Measurements from ENCODE around the gene HTR2A. TPM values are rescaled to one million over a fixed set of nuclear protein-coding genes. Genes with fewer than 3 reads are reported as not detected.

The HTR2A gene
- total RNA-seq, 1 donor from 2014 or later: not detected

DNA sequence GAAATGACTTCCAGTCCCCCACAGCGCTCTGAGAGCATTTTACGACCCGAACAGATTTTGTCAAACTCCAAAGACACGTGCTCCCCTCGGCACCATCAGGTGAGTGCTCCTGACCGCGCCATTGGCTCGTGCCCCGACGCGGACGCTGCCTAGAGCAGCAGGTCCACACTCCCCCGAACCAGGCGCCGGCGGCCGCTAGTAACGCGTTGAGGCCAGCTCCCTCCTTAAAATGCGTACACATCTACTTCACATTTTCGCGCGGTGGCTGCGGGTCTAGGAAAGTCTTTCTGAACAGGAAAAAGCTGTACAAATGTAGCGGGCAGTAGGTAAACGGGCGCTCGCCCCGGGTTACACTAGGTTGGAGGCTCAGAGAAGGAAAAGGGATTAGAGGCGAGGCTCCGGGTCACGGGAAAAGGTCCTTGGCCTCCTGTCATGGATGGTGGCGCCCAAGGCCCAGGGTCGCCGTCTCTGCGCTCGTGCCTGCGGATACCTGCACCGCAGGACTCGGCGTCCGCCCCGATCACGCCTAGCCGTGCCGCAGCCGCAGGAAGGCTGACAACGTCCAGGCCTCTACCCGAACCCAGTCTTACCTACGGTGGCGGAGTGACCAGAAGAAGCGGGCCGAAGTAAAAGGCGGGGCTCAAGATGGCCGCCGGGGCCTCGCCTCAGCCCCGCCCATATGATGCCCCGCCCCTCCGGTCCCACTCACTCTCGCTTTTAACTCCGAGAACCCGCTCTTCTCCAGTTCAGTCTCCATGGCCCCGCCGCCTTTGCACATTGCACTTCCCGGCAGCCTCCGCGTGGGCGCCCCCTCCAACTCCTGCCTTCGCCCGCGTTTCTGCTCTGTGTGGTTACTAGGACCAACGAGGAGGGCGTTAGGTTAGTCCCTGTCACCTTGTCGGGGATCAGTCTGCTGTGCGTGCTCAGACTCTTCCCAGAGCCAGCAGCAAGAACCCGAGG is 100.1 kb downstream of the HTR2A start, which contains the start of gene ESD:
TSS of gene ESD (minus strand) at position 647 of the 960 bp plus-strand sequence. CDS start 5,748 bp downstream, outside the sequence.
- peak within 1 kb of the TSS; percentile 95 for H3K27ac Mint-ChIP-seq
- peaks cover 36% of the 10 kb centered on the region for H3K4me1 Mint-ChIP-seq (ENCODE audit: low read depth)
- no peaks in the 10 kb centered on the region for H3K9me3 Mint-ChIP-seq
- peaks cover 7% of the 10 kb centered on the region for H3K27me3 Mint-ChIP-seq (ENCODE audit: insufficient read depth)
- peak; percentile 83 for DNase-seq (ENCODE audit: low spot score)
- peaks cover 7% of the 10 kb centered on the region for H3K36me3 Mint-ChIP-seq (ENCODE audit: low read depth)
- intact Hi-C loops (cut with micrococcal nuclease): loop anchor here (1.0 to 10.0 kb wide), 8 partner anchors 44 to 1242 kb away; partner anchors contain the start of gene ZC3H13
- peak within 1 kb of the TSS; percentile 93 for H3K4me3 Mint-ChIP-seq

DNA sequence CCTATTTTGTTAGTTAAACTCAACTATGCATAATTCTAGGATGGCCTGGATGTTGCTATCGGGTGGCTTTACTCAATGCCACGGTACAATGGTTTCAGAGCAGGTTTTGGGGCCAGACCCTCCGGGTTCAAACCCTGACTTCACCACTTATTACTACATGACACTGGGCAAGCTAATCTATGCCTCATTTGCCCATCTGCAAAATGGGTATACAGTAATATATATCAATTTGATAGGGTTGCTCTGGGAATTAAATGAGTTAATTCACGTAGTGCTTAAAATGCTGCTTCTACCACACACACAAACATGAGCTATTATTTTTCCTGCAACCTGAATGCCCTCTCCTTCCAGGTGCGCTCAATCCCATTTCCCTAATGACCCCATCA is 100.7 kb downstream of the HTR2A start:
- H3K9me3 Mint-ChIP-seq: no peaks in the 10 kb centered on the region
- intact Hi-C loops (cut with micrococcal nuclease): loop anchor here (2.0 to 10.0 kb wide), 4 partner anchors 129 to 1243 kb away; no protein-coding TSS in a partner anchor
- peaks cover 7% of the 10 kb centered on the region for H3K36me3 Mint-ChIP-seq (ENCODE audit: low read depth)

DNA sequence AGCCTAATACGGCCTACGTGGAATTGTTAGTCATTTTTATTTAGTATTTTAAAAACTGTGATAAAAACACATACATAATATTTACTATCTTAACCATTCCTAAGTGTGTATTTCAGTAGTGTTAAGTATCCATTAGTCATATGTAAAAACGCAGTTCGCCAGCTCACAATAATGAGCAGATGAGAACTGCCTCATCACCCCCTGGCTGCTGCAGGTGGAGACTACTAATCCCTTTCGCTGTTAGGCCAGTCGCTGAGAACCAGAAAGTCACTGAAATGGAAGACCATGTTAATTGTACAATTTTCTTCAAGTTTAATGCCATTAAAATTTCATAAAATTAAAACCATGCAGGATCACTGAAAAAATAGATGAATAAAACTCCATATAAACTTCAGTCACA is 101.5 kb downstream of the HTR2A start:
- no peak for DNase-seq (ENCODE audit: low spot score)
- intact Hi-C loops (cut with micrococcal nuclease): loop anchor here (5.0 to 10.0 kb wide), 3 partner anchors 128 to 621 kb away; no protein-coding TSS in a partner anchor
- Mint-ChIP-seq H3K27me3 (ENCODE audit: insufficient read depth) (no peaks in the 10 kb centered on the region), H3K4me3 (peak overlapping the region; percentile 71), H3K36me3 (ENCODE audit: low read depth) (peaks cover 15% of the 10 kb centered on the region), H3K9me3 (no peaks in the 10 kb centered on the region), H3K27ac (no peak overlapping the region), H3K4me1 (ENCODE audit: low read depth) (peaks cover 36% of the 10 kb centered on the region)

More for the DNA sequence above, 100.7 kb downstream of the HTR2A start:
- no peak for DNase-seq (ENCODE audit: low spot score)
- peak overlapping the region; percentile 95 for H3K27ac Mint-ChIP-seq
- peaks cover 36% of the 10 kb centered on the region for H3K4me1 Mint-ChIP-seq (ENCODE audit: low read depth)
- H3K4me3 Mint-ChIP-seq: peak overlapping the region; percentile 93
- H3K27me3 Mint-ChIP-seq (ENCODE audit: insufficient read depth): peaks cover 2% of the 10 kb centered on the region

DNA sequence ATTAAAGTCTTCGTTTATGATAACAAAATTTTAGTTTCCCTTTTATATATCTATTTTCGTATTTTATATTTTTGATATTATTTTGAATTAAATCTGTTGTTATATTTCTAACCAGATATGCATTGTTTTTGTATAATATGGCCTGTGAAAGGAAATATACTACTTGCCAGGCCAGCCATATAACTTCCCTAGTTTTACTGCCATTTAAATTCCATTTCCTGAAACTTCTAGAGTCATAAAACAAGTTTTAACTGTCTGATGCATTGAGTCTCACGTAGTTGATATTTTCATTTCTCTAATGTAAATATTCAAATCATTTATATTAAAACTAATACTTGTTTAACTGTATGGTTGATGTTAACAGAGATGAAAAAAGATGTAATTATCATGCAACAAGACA is 113.3 kb downstream of the HTR2A start:
- H3K27ac Mint-ChIP-seq: no peak overlapping the region
- H3K36me3 Mint-ChIP-seq (ENCODE audit: low read depth): peaks cover 36% of the 10 kb centered on the region
- intact Hi-C loops (cut with micrococcal nuclease): no loop called here
- H3K4me1 Mint-ChIP-seq (ENCODE audit: low read depth): peaks cover 7% of the 10 kb centered on the region
- no peak overlapping the region for H3K4me3 Mint-ChIP-seq
- no peaks in the 10 kb centered on the region for H3K9me3 Mint-ChIP-seq
- no peak for DNase-seq (ENCODE audit: low spot score)
- H3K27me3 Mint-ChIP-seq (ENCODE audit: insufficient read depth): no peaks in the 10 kb centered on the region

DNA sequence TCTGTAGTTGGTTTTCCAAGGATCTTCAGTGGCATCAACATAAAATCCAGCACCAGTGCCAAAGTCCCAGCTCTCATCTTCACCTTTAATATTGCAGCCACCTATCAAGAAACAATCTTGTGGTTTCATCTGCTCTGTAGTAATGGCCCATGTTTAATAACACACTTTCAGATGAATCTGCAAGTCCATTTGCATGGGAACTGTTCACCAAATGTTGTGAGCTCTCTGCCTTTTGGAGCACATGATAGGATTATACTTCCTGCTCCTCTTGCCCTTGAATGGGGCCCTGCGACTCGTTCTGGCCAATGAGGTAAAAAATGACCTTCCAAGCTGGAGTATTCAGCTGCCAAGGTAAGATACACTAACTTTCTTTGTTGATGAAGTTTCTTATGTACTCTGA is 114.2 kb downstream of the HTR2A start:
- no peak overlapping the region for H3K4me3 Mint-ChIP-seq
- H3K36me3 Mint-ChIP-seq (ENCODE audit: low read depth): peaks cover 38% of the 10 kb centered on the region
- H3K4me1 Mint-ChIP-seq (ENCODE audit: low read depth): no peaks in the 10 kb centered on the region
- no peak overlapping the region for H3K27ac Mint-ChIP-seq
- no peaks in the 10 kb centered on the region for H3K9me3 Mint-ChIP-seq
- intact Hi-C loops (cut with micrococcal nuclease): no loop called here
- DNase-seq (ENCODE audit: low spot score): no peak
- H3K27me3 Mint-ChIP-seq (ENCODE audit: insufficient read depth): no peaks in the 10 kb centered on the region

DNA sequence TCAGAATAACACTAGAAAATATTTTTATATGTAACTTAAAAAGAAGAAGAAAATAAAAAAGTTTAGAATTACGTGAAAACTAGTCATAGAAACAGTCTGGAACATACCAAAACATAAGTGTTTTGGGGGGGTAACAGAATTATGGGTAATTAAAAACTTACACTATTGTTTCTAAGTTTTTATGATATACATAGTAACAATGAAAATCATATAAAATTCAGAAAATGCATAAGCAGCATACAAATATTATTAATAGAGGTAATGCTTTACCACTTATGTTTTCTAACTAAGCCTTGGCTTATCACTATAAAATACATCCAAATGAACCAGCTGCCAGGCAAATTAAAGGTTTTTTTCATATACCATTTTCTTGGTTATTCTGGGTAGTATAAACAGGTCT is 114.8 kb downstream of the HTR2A start:
- Mint-ChIP-seq H3K36me3 (ENCODE audit: low read depth) (peaks cover 38% of the 10 kb centered on the region), H3K27ac (no peak overlapping the region), H3K9me3 (no peaks in the 10 kb centered on the region), H3K4me3 (no peak overlapping the region), H3K4me1 (ENCODE audit: low read depth) (no peaks in the 10 kb centered on the region), H3K27me3 (ENCODE audit: insufficient read depth) (no peaks in the 10 kb centered on the region)
- intact Hi-C loops (cut with micrococcal nuclease): no loop called here
- DNase-seq (ENCODE audit: low spot score): no peak

Other genes with a start within 250 kb of the HTR2A start
- 96.8 and 102 TPM in 2 replicates for gene ESD, start 99.9 kb downstream of the HTR2A start, total RNA-seq

All from activated T-helper 1 cell treated with anti-CD3 and anti-CD28 coated beads, Interleukin-12 subunit alpha, Interleukin-12 subunit beta, Interleukin-2, Interleukin-4 antibody, amounts not matched to agents 30 ng/mL and 10 ng/mL and 1 ng/mL, durations not matched to agents 14 hours and 24 hours and 36 hours (primary cell).